MM.1S (cell line): ENCODE data around the gene CMIP.

Experiments
- DNase-seq: peaks from one replicate; pipeline ENCODE4 v3.0.0-alpha.2; 2015
- H2AFZ ChIP-seq: fragments of 300-600 bp; sonication (generic); 2 replicates; pipeline ENCODE4 v1.6.0; 2016; ENCODE audit warnings: antibody characterized with exemption, low read length
- H3F3A ChIP-seq: fragments of 300-600 bp; sonication (generic); 2 replicates; pipeline ENCODE4 v1.6.1; 2016; ENCODE audit warnings: mild to moderate bottlenecking, antibody characterized with exemption, low read length, moderate library complexity, mixed read lengths; ENCODE audit not compliant: insufficient read depth
- H3K27ac ChIP-seq: fragments of 300-600 bp; sonication (generic); 2 replicates; pipeline ENCODE4 v1.5.1; 2016; ENCODE audit warnings: mild to moderate bottlenecking, low read length
- H3K27me3 ChIP-seq: fragments of 300-600 bp; sonication (generic); replicated peaks from 2 replicates; pipeline ENCODE4 v1.6.0; 2016; ENCODE audit warnings: low read length; ENCODE audit not compliant: insufficient read depth
- H3K36me3 ChIP-seq: fragments of 300-600 bp; sonication (generic); replicated peaks from 2 replicates; pipeline ENCODE4 v1.6.1; 2016; ENCODE audit warnings: mild to moderate bottlenecking, low read length, mixed read lengths; ENCODE audit not compliant: insufficient read depth
- H3K4me1 ChIP-seq: fragments of 300-600 bp; sonication (generic); 2 replicates; pipeline ENCODE4 v1.6.1; 2016; ENCODE audit warnings: low read length, mixed read lengths
- H3K4me2 ChIP-seq: fragments of 300-600 bp; sonication (generic); 2 replicates; pipeline ENCODE4 v1.6.0; 2016; ENCODE audit warnings: low read depth, low read length
- H3K4me3 ChIP-seq: fragments of 300-600 bp; sonication (generic); 2 replicates; pipeline ENCODE4 v1.5.1; 2016; ENCODE audit warnings: low read length, mixed read lengths
- H3K79me2 ChIP-seq: fragments of 300-600 bp; sonication (generic); 2 replicates; pipeline ENCODE4 v1.6.1; 2016; ENCODE audit warnings: mixed run types, low read length, mixed read lengths
- H3K9ac ChIP-seq: fragments of 300-600 bp; sonication (generic); 2 replicates; pipeline ENCODE4 v1.6.1; 2016; ENCODE audit warnings: low read length, mixed read lengths
- H3K9me2 ChIP-seq: fragments of 300-600 bp; sonication (generic); replicated peaks from 2 replicates; pipeline ENCODE4 v1.6.1; 2016; ENCODE audit warnings: mild to moderate bottlenecking, low read length, mixed read lengths; ENCODE audit not compliant: insufficient read depth
- H3K9me3 ChIP-seq: fragments of 300-600 bp; sonication (generic); replicated peaks from 2 replicates; pipeline ENCODE4 v1.6.1; 2016; ENCODE audit warnings: mild to moderate bottlenecking, low read length, mixed read lengths; ENCODE audit not compliant: insufficient read depth
- H4K20me1 ChIP-seq: fragments of 300-600 bp; sonication (generic); 2 replicates; pipeline ENCODE4 v1.6.1; 2016; ENCODE audit warnings: mild to moderate bottlenecking, low read length, moderate library complexity, mixed read lengths; ENCODE audit not compliant: insufficient read depth
- EZH2 ChIP-seq: fragments of 300-600 bp; sonication (generic); optimal IDR thresholded peaks from 2 replicates; pipeline ENCODE3; 2017; ENCODE audit warnings: low read depth, mild to moderate bottlenecking, antibody characterized with exemption, low read length, mixed read lengths
- EZH2phosphoT487 ChIP-seq: fragments of 300-600 bp; sonication (generic); IDR thresholded peaks from 2 replicates; pipeline ENCODE4 v1.6.1; 2018; ENCODE audit warnings: antibody characterized with exemption, low read length
- TF ChIP-seq, protein P1 (sequence below): fragments of 300-600 bp; sonication (generic); IDR thresholded peaks from 2 replicates; pipeline ENCODE4 v1.5.1; 2016; ENCODE audit warnings: antibody characterized with exemption, low read length, mixed read lengths

The CMIP gene

DNA sequence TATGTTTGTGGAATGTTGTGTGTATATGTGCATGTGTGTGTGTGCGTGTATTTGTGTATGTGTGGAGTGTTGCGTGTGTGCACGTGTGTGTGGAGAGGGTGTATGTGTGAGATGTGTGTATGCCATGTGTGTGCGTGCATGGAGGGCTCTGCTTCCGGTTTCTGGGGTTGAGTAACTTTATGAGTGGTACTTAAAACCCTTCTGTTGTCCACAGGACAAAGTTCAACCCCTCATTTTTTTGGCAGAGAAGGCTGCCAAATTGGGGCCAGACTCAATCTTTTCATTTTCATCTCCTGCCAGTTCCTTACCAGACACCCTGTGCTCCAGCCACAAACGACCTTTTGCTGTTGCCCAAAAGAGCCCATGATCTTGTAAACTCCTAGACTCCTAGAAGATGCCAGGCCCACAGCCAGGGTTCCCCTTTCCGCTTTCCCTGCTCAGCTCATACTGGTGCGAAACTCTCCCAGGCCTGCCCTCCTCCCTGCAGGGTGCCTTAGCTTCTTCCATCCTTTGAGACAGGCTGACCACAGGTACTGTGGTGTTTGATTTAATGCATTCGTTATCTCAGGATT lies 100.2 kb downstream of the CMIP start:
- H3K4me1 ChIP-seq = no peaks in the 10 kb centered on the region
- no peaks in the 10 kb centered on the region; the same call in 1 of the 2 replicates for H3K79me2 ChIP-seq
- H3K4me2 ChIP-seq = no peak overlapping the region

GRCh38 chr16:81545470-81546250 lies 101.1 kb downstream of the CMIP start:
- TF ChIP-seq, protein P1, sequence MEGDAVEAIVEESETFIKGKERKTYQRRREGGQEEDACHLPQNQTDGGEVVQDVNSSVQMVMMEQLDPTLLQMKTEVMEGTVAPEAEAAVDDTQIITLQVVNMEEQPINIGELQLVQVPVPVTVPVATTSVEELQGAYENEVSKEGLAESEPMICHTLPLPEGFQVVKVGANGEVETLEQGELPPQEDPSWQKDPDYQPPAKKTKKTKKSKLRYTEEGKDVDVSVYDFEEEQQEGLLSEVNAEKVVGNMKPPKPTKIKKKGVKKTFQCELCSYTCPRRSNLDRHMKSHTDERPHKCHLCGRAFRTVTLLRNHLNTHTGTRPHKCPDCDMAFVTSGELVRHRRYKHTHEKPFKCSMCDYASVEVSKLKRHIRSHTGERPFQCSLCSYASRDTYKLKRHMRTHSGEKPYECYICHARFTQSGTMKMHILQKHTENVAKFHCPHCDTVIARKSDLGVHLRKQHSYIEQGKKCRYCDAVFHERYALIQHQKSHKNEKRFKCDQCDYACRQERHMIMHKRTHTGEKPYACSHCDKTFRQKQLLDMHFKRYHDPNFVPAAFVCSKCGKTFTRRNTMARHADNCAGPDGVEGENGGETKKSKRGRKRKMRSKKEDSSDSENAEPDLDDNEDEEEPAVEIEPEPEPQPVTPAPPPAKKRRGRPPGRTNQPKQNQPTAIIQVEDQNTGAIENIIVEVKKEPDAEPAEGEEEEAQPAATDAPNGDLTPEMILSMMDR = no peak
- TF ChIP-seq EZH2 = no peak
- TF ChIP-seq EZH2phosphoT487 = no peak
- no peak for DNase-seq
- H4K20me1 ChIP-seq = no peaks in the 10 kb centered on the region

More for the DNA sequence above, 100.2 kb downstream of the CMIP start:
- Histone ChIP-seq H3K4me3 (no peak overlapping the region), H4K20me1 (no peaks in the 10 kb centered on the region), H3K27ac (no peak overlapping the region), H3K36me3 (no peaks in the 10 kb centered on the region), H3K9me3 (no peaks in the 10 kb centered on the region), H3F3A (no peaks in the 10 kb centered on the region), H3K9ac (no peak overlapping the region), H3K9me2 (no peaks in the 10 kb centered on the region), H3K27me3 (no peaks in the 10 kb centered on the region), H2AFZ (no peak overlapping the region)
- TF ChIP-seq, protein P1 = no peak
- TF ChIP-seq EZH2phosphoT487 (no peak), EZH2 (no peak)
- no peak for DNase-seq

DNA sequence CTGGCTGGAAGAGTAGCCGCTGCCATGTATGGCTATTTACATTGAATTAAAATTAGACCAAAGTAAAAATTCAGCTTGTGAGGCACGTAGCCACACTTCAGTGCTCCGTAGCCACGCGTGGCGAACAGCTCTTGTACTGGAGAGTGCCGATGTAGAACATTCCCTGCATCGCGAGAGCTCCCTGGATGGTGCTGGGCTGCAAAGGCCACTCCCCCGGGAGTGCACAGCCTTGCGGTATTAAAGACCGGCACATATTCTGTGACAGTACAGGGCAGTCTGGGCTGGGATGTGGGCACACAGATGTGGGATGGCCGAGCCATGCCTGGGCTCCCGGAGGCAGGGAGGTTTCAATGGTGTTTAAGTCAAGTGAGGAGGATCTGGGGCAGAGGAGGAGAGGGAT lies 102.2 kb downstream of the CMIP start:
- Histone ChIP-seq H3K79me2 (no peaks in the 10 kb centered on the region; the same call in 1 of the 2 replicates), H4K20me1 (no peaks in the 10 kb centered on the region), H3F3A (no peaks in the 10 kb centered on the region), H3K9me3 (no peaks in the 10 kb centered on the region), H3K4me3 (no peak overlapping the region), H3K36me3 (no peaks in the 10 kb centered on the region), H3K27ac (no peak overlapping the region), H3K4me1 (no peaks in the 10 kb centered on the region), H3K9me2 (no peaks in the 10 kb centered on the region), H3K27me3 (no peaks in the 10 kb centered on the region), H3K4me2 (no peak overlapping the region), H2AFZ (no peak overlapping the region), H3K9ac (no peak overlapping the region)
- no peak for DNase-seq
- TF ChIP-seq EZH2phosphoT487 = no peak
- TF ChIP-seq, protein P1 = no peak
- TF ChIP-seq EZH2 = no peak

More at GRCh38 chr16:81545470-81546250, 101.1 kb downstream of the CMIP start:
- Histone ChIP-seq H3K4me2 (no peak overlapping the region), H3K27me3 (no peaks in the 10 kb centered on the region), H3K36me3 (no peaks in the 10 kb centered on the region), H3K9ac (no peak overlapping the region), H3K4me3 (no peak overlapping the region), H3K9me2 (no peaks in the 10 kb centered on the region), H2AFZ (no peak overlapping the region), H3K9me3 (no peaks in the 10 kb centered on the region), H3K79me2 (no peaks in the 10 kb centered on the region; the same call in 1 of the 2 replicates), H3K4me1 (no peaks in the 10 kb centered on the region), H3K27ac (no peak overlapping the region), H3F3A (no peaks in the 10 kb centered on the region)
